Activated T-cell treated with anti-CD3 and anti-CD28 coated beads for 48 hours (primary cell): ENCODE measurements around the gene SPAG4.

ENCODE experiments used
- DNase-seq: peaks from one replicate; pipeline ENCODE4 v3.0.0-alpha.2; 2020; ENCODE audit warnings: low read depth

The SPAG4 gene, protein sequence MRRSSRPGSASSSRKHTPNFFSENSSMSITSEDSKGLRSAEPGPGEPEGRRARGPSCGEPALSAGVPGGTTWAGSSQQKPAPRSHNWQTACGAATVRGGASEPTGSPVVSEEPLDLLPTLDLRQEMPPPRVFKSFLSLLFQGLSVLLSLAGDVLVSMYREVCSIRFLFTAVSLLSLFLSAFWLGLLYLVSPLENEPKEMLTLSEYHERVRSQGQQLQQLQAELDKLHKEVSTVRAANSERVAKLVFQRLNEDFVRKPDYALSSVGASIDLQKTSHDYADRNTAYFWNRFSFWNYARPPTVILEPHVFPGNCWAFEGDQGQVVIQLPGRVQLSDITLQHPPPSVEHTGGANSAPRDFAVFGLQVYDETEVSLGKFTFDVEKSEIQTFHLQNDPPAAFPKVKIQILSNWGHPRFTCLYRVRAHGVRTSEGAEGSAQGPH

DNA sequence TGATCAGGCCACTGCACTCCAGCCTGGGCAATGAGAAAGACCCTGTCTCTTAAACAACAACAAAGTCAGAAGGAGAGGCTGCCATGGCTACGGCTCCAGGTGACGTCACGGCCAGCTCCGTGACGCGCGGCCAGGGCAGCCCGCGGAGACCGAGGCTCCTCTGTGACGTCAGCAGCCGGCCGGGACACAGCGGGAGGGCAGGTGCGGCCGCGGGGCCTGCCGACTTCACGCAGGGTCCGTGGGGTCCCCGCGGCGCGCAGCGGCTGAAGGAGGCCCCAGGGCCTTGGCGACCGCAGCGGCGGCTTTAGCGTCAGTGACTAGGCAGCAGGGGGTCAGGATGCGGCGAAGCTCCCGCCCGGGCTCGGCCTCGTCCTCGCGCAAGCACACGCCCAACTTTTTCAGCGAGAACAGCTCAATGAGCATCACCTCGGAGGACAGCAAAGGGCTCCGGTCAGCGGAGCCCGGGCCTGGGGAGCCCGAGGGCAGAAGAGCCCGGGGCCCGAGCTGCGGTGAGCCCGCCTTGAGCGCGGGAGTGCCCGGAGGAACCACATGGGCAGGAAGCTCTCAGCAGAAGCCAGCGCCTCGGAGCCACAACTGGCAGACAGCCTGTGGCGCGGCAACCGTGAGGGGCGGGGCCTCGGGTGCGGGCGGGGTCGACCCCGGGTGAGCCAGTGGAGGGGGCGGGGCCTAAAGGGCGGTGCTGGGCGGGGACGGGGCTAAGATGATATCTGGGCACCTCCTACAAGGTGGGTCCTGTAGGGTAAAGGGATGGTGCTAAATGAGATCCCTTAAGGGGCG, at the start of gene SPAG4:
TSS of gene SPAG4 (plus strand) at position 163 of the 798 bp plus-strand sequence. CDS start at position 338, 175 bp downstream.
- DNase-seq: peak; percentile 100

DNA sequence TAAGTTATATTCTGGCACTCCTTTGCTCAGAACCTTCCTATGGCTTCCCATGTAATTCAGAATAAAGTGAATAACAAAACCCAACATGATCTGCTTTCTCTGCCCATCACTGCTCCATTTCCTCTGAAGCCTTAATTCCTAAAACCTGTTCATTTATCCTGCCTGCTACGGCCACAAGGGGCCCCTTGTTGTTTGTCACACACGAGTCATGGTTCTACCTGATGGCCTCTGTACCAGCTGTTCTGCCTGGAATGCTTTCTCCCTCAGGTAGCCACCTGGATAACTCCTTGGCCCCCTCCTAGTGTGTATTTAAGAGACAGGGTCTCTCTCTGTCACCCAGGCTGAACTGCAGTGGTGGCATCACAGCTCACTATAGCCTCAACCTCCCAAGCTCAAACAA, 47.0 kb upstream of the SPAG4 start:
- no peak for DNase-seq

DNA sequence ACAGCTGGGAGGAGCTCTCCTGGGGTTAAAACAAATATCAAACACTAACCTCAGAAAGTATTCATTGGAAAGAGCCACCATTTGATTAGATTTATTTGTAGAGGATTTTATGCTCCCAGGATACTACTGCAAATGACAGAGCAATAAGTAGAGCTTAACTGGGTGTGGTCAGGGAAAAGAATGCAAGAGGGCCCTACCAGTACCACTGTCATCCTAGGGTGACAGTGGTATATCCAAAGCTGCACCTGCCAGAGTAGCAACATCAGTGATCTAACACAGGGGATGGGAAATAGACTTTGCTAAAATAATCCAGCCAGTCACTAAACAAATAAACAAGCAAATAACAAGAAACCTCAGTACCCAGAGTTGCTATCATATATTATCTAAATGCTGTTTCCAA, 44.1 kb upstream of the SPAG4 start:
- DNase-seq: no peak

DNA sequence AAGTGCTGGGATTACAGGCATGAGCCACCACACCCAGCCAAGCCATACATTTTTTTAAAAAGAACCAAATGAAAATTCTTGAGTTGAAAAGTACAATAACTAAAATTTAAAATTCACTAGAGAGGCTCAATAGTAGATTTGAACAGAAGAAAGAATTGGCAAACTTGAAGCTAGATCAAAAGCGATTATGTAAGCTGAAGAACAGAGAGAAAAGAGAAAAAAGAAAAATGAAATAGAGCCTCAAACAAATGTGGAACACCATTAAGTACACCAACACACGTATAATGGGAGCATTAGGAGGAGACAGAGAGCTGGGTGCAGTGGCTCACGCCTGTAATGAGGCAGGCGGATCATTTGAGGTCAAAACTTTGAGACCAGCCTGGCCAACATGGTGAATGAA, 42.8 kb upstream of the SPAG4 start:
- no peak for DNase-seq

DNA sequence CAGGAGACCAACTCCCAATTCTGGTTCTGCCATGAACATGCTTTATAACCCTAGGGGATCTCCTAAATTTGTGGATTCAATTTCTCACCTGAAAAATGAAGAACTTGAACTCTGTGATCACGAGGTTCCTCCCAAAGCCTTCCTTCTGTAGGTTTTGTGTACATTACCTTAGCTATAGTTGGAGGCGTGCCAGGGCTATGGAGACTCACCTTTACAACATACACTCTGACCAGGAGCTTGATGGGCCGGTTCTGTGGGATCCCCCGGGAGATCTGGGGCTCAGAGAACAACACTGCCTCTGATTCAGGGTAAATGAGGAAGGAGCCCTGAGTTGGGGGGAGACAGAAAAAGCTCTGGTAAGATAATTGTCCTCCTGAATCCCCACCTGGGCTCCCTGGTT, 39.7 kb upstream of the SPAG4 start:
- DNase-seq: no peak

DNA sequence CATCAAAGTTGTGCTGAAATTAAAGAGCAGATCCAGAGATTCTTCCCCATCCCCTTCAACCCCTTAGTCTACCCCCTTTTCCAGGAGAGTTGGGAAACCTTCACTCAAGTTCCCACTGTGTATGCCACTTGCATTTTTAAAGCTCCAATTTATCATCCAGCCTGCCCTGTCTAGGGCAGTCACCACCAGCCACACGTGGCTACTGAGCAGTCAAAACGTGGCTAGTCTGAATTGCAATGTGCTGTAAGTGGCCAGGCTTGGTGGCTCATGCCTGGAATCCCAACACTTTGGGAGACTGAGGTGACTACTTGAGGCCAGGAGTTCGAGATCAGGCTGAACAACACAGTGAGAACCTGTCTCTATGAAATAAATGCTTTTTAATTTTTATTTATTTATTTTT, 38.8 kb upstream of the SPAG4 start:
- DNase-seq: no peak

DNA sequence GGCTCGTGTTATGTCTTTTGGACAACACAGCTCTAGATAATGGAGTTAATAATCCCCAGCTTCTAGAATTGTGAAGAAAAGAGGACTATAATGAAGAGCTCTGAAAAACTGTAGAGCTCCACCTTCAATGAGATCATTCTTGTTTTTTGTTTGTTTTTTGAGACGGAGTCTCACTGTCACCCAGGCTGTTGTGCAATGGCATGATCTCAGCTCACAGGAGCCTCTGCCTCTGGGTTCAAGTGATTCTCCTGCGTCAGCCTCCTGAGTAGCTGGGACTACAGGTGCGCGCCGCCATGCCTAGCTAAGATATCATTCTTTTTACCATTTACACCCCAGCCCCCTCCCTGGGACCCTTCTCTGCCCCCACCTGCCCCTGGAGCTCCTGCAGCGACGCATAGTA, 37.2 kb upstream of the SPAG4 start:
- no peak for DNase-seq

DNA sequence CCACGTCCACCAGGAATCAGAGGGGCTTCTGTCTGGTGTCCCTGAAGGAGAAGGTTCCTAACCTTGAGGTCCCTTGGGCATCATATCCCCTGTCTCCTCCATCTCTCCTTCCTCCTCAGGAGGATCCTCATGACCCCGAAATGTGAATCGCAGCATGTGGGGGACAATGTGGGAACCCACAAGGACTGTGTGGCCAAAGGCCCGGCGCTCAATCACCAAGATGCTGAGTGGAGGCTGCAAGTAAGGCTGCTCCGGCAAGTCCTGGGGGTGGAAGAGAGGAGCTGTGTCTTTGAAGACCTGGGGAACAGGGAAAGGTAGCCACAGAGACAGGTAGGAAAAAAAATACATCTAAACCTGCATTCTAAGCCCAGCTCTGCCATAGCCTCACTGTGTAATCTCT, 36.4 kb upstream of the SPAG4 start:
- DNase-seq: no peak

DNA sequence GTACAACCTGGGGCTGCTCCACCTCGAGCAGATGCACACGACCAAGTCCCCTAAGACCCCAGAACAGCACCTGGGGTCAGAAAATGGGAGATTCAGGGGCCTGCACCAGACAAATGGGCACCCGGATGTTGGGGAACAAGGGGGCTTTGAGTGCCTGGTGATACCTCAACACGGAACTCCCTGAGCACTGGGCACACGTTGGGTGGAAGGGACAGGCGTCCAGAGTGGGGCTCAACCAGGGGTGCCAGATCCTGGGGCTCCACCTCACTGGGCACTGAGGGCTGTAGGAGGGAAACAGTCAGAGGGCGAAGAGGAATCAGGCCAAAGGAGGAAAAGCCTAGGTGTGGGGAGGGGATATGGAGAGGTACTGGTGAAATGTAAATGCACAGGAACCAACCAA, 33.5 kb upstream of the SPAG4 start:
- no peak for DNase-seq

DNA sequence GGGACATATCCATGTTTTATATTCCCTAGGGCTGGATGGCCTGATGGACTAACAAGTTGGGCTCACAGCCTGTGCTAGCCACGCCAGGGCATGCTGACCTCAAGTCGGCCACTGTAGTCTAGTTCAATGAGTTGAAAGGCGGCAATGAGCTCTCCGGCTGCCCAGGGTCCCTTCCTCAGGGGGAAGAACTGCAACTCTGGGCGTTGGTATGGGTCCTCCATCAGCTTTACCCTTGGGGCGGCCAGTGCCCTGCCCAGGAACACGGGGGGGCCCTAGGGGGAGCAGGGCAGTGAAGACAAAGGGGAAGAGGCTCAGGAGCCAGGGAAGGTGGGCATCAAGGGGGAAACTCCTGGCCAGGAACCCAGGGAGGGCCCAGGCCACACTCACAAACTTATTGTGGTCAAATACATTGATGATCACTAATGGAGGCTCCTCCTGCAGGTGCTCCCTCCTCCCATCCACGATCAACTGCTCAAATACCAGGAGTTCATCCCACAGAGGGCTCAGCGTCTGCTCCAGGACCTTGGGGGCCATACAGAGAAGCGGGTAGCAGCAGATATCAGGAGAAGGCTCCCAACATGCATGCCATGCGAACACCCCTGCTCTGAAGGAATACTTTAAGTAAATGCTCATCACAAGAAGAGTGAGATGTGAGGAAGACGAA, 32.8 kb upstream of the SPAG4 start:
- DNase-seq: no peak

DNA sequence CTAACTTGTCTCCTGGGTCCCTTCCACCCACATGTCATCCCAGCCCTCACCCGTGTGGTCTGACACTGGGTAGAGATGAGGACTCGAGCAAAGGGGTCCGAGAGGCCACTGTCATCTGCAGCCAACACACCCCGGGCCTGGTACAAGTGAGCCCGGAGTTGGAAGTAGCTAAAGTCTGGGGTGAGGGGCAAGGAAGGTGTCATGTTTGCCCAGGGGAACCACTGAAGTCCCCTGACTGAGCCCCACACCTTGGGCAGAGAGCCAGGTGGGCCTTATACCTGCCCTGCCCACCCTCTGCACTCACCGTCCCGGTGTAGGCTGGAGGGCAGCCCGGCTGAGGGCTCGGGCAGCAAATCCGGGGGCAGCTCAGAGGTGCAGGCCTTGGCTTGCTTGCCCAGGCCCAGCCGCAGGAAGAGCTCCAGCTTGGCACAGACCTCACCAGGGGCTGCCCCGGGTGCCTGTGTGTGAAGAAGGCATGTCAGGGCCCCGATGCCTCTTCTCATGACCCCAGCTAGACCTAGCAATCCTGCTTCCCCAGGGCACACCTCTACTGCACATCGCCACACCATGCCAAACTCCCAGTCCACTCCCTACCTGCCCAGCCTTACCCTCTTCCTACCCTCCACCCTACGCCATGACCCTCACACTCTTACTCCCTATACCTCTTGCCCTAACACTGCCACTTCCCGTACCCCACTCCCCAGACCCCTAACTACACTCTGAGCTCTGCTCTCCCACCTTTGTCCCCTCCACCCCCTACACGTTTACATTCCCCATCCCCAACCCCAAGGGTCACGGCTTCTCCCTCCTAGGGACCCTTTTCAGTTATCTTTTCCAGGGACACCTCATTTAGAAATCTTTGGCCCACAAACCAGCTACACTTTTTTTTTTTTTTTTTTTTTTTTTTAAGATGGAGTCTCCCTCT, 31.7 kb upstream of the SPAG4 start:
- no peak for DNase-seq

DNA sequence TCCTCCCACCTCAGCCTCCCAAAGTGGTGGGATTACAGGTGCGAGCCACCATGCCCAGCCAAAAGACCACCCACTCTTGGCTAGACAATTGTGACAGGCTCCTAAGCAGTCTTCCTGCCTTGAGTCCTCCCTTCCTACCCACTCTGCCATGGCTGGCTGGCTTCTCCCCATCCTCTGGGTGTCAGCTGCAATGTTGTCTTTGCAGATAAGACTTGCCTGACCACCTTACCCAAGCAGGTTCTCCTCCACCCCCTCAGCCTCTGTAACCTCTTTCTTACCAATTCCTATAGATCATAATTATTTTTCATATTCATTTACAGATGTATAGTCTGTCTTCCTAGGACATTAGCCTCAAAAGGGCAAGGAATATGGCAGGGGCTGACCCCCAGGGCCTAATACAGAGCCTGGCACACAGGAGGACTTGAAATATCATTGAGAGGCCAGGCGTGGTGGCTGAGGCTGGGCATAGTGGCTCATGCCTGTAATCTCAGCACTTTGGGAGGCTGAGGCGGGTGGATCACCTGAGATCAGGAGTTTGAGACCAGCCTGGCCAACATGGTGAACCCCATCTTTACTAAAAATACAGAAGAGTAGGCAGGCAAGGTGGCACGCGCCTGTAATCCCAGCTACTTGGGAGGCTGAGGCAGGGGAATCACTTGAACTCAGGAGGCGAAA, 28.7 kb upstream of the SPAG4 start:
- DNase-seq: no peak

DNA sequence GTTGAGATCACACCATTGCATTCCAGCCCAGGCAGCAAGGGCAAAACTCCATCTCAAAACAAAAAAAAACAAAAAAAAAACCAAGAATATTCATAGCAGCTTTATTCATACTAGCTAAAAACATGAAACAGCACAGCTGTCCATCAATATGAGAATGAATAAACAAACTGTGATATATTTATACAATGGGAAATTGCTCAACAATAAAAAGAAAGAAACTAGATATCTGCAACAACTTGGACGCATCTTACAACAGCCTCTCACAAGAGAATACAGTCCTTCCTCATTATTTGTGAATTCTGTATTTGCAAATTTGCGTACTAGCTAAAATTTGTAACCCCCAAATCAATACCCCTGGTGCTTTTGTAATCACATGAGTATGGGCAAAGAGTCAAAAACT, 28.2 kb upstream of the SPAG4 start:
- DNase-seq: no peak

DNA sequence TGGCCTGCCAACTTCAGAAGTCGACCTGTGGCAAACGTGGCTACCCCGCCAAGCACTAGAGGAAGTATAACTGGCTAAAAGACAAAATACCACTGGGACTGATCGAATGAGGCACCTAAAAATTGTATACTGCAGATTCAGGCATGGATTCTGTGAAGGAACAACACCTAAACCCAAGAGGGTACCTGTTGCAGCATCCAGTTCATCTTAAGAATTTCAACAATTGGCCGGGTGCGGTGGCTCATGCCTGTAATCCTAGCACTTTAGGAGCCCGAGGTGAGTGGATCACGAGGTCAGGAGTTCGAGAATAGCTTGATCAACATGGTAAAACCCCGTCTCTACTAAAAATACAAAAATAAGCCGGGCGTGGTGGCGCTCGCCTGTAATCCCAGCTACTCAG, 27.2 kb upstream of the SPAG4 start:
- no peak for DNase-seq

DNA sequence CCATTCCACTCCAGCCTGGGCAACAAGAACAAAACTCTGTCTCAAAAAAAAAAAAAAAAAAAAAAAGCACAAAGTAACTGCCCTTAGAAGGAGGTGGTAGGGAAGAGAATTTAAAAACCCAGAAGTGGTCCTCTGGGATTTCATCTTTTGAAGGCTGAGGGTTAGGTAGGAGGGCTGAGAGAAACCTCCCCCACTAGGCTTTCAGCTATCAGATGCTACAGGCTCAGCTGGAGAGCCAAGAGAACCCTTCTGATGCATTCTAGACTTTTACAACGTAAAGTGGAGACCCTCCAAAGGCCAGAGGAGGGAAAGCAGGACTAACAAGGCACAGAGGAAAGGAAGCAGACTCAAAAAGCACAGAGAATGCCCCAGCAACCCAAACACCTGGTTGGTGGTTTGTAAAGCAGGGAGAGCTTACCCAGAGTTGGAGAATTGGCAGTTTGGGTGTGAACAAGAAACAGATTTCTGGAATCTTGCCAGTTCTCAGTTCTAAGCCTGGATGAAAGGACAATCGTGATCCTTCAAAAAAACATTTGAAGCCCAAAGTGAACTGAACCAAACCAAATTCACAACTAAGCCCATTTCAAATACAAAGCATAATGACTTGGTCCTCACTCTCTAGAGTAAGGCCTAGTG, 23.2 kb upstream of the SPAG4 start:
- no peak for DNase-seq

DNA sequence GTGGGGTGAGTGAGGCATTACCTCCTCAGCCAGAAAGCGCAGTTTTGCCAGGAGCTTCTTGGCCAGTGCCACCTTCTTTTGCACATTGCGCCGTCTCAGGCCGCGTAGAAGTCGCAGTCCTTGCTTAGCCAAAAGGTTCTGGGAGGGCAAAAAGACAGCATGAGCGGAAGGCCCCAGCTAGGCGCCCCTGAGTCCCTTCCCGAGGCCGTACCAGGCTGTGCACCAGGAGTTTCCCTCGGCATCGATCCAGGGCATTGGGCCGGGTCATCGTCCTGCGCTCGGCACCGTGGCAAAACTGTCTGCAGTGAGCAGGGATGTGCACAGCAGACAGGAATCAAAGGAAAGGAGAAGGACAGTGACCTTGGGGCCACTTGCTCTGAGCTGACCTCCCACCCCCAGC, 20.2 kb upstream of the SPAG4 start:
- DNase-seq: no peak

DNA sequence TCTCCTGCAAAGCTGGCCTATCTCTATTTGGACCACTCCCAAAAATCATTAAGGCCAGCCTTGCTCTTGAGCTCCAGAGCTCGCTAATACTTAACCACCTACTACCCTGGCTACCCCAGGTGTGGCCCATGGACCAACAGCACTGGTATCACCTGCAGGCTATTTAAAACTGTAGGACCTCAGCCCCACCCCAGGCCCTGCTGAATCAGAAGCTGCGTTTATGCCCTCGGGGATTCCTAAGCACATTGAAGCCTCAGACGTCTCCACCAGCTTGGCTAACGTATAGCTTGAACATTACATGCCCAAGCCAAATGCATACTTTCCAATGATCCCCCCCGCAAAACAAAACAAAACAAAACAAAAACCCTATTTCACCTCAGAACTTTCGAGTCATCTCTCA, 19.7 kb upstream of the SPAG4 start:
- no peak for DNase-seq

DNA sequence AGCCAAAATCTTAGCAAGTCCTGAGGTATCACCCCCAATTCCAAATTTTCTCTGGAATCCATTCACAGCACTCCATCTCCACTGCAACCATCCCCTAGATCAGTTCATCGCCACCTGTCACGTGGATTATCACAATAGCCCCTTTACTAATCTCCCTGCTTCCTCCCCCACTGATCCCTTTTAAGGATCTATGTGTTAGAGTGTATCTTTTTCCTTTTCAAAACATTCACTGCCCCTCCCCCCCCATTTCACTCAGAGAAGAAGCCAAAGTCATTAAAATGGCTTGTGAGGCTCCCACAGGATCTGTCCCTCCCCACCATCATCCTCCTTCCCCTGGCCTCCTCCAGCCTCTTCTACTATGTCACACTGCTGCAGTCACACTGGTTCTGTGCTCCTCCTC, 18.4 kb upstream of the SPAG4 start:
- no peak for DNase-seq

DNA sequence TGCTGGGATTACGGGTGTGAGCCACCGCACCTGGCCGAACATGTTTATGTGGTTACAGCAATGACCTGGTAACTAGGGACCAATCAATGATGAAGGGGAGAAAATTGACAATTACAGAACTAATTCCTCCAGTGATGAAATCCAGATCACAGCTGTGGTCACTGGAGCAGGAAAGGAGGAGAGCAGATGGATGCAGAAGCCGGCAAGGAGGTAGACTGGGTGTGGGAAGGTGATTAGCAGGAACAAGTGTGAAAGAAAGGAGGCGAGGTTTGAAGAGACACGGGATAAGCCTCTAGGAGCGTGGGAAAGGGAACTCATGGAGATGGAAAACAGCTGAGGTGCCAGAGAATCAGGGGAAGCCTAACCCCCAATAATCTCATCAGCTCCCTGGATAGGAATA, 17.2 kb upstream of the SPAG4 start:
- no peak for DNase-seq

DNA sequence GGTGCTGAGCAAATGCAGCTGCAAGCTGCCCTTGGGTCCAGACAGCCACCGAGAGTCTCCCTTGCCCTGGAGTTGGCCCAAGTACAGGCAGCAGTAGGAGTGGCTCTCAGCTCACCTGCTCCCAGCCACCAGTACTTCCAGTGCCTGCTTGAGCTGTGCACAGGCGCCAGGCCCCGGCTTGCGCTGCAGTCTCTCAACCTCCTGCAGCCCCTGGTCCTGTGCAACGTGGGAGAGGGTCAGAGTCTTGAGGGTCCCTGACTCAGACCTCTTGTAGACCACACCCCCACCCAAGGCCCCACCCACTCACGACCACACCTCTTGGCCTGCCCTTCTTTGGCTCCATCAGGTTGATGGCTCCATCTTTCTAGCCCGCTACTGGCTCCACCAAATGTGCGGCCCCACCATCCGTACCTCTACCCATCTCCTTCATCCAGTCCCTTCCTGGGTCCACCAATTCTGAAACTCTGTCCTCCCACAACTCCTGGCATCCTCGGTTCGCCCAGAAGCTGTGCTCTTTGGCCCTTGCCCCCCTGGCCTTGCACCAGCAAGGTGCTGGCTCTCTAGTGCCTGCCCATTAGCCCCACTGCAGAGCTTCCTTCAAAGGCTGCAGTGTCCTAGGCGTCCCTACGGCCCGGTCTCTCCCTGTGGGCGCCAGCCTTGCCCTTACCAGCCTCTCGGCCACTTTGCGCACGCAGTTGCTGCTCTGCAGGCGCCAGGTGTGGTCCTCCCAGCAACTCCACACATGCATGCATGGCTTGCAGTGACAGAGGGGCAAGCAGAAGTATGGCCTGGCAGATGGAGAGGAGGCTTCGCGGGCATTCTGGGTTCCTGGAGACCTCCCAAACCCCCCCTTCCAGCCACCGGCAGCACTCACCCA, 16.5 kb upstream of the SPAG4 start:
- DNase-seq: no peak
